IMR-90 (cell line): Measurements from ENCODE around the gene SLC7A7.

ENCODE experiments used
- BHLHE40 ChIP-seq: fragments of 150-350 bp; IDR thresholded peaks from 2 replicates; pipeline ENCODE4 v1.6.1; 2016; ENCODE audit warnings: mild to moderate bottlenecking, low read depth, low read length
- CEBPB ChIP-seq: IDR thresholded peaks from 2 replicates; pipeline ENCODE4 v1.6.1; 2012; ENCODE audit warnings: low read depth, low read length, improper control_type of control experiment
- CHD1 ChIP-seq: IDR thresholded peaks from 2 replicates; pipeline ENCODE4 v1.6.1; 2012; ENCODE audit warnings: low read depth, low read length, improper control_type of control experiment
- CTCF ChIP-seq: conservative IDR thresholded peaks from 2 replicates; pipeline ENCODE4 v1.5.1; 2012; ENCODE audit warnings: mild to moderate bottlenecking, low read depth, low read length, improper control_type of control experiment
- ELK1 ChIP-seq: fragments of 150-350 bp; IDR thresholded peaks from 2 replicates; pipeline ENCODE4 v1.6.1; 2016; ENCODE audit warnings: low read depth, mild to moderate bottlenecking, low read length, moderate library complexity, borderline replicate concordance
- FOS ChIP-seq: fragments of 150-350 bp; IDR thresholded peaks from 2 replicates; pipeline ENCODE4 v1.6.1; 2016; ENCODE audit warnings: low read depth, low read length
- MAFK ChIP-seq: IDR thresholded peaks from 2 replicates; pipeline ENCODE4 v1.6.1; 2012; ENCODE audit warnings: low read depth, low read length, improper control_type of control experiment
- MXI1 ChIP-seq: IDR thresholded peaks from 2 replicates; pipeline ENCODE4 v1.6.1; 2012; ENCODE audit warnings: low read depth, mild to moderate bottlenecking, low read length, moderate library complexity, borderline replicate concordance
- NFE2L2 ChIP-seq: fragments of 150-350 bp; IDR thresholded peaks from 2 replicates; pipeline ENCODE4 v1.6.1; 2016; ENCODE audit warnings: low read depth, mild to moderate bottlenecking, low read length
- POLR2A ChIP-seq: IDR thresholded peaks from 2 replicates; pipeline ENCODE4 v1.6.1; 2012; ENCODE audit warnings: mild to moderate bottlenecking, low read depth, low read length
- RAD21 ChIP-seq: IDR thresholded peaks from 2 replicates; pipeline ENCODE4 v1.6.1; 2012; ENCODE audit warnings: low read length, improper control_type of control experiment
- RCOR1 ChIP-seq: IDR thresholded peaks from 2 replicates; pipeline ENCODE4 v1.6.1; 2012; ENCODE audit warnings: mild to moderate bottlenecking, low read length, improper control_type of control experiment; ENCODE audit not compliant: insufficient replicate concordance

GRCh38 chr14:22807432-22808087 lies 7.7 kb downstream of the SLC7A7 start:
- TF ChIP-seq CTCF (no peak), POLR2A (no peak), RAD21 (no peak), BHLHE40 (no peak), CEBPB (no peak), FOS (no peak), MXI1 (no peak), MAFK (no peak), ELK1 (no peak), RCOR1 (no peak), NFE2L2 (no peak), CHD1 (no peak)
